HG03432 (cell line): ENCODE measurements around the gene CARD19.

Source experiments
- ATAC-seq: cut with Tn5 transposase; IDR thresholded peaks from one replicate; pipeline ENCODE4 v1.9.1; 2021; ENCODE audit warnings: mild to moderate bottlenecking, moderate library complexity; ENCODE audit not compliant: unreplicated experiment

Gene CARD19

DNA sequence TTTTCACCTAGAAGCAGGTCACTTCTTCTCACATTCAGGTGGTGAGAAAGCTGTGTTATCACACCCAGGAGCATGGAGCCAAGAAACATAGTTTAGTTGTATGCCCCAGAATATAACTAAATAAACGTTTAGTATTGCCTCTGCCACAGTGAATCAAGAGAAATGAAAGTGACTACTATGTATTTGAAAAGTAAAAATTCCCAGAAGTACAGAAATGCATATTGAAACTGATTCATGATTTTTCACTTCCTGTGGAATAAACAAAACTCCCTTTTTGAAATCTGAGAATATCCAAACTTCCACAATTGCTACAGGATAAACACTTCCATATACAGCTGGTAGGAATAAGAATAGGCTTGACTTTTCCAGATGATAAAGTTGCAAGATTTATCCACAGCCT, 53.3 kb downstream of the CARD19 start:
- ATAC-seq, result no peak

DNA sequence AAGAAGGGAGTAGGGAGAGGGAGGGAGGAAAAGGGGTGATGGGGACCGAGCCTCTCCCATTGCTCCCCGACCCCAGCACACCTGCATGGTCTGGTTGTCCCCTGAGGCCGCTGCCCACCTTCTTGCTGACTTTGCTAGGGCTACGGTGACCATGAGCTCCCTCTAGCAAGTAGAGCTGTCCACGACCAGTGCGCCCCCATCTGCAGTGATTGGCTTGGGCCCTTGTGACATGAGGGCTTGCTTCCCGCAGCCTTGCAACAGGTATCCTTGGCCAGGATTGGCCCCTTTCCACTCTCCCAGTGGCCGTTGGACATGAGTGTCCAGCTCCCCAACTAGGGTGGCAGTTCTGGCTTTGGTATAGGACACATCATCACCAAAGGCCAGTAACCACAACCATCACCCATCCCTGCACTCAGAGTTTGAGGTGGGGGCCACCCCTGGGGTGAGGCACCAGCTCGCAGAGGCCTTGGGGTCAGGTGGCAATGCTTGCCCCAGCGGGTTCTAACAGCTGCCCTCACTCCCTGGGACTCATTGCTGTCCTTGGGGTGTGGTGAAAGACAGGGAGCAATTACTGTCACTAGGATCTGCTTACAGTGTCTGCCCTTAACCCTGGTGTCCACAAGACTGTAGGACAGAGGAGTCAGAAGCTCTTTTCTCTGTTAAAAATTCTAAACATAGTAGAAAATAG, 55.2 kb downstream of the CARD19 start:
- no peak for ATAC-seq

DNA sequence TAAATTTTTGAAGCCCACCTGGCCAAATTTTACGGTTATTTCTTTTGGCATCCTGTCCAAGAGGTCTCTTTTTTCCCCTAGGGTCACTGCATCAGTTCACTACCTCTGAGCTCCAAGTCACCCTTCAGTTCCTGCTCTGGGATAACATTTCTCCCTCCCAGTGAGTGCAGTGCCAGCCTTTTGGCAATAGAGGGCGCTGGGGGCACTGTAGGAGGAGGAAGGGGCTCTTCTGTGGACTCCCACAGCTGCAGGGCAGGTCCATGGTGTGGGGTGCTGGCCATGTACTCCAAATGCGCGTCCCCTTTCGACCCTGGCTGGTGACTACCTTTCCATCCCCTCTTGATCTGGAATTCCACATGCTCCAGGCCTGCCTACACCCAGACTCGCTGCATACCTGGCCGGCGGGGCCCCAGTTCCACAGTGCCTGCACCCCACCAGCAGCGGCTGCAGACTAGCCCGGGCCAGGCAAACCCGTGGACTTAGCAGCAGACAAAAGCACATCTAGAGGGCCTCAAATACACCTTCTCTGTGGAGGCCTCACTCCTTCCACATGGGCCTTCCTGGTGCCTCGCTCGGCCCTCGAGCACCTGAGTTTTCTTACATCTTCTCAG, 58.4 kb downstream of the CARD19 start:
- ATAC-seq, result no peak

DNA sequence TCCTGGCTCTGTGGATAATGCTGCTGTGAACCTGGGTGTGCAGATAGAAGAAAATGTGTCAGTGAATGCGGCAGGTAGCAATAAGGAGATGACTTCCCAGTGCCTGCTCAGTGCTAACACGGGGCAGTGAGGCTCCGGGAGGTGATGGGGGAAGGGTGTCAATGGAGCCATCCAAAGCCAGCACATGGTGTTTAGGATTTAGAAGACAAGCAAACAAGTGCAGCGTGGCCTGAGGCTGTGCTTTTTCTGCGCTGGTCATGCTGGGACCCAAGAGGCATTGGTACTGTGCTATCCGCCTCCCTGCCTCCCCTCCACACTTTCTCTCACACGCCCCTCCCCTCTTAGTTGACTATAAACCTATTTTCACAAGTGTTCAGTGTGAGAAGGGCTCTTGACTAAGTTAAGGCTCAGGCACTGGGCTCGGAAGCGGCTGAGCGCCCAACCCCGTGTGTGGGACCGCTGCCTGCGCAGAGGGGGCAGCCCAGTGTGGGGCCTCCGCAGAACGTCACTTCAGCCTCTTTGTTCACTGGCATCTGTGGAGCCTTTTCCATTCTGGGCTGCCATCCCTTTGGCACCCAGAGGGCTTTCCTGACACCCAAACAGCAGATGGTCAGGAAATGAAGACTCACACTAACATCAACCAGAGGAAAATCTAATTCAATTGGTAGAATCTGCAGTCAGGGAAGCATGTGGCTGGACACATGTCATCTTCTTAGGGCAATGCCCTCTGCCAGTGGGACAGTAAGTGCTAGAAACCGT, 59.9 kb downstream of the CARD19 start:
- no peak for ATAC-seq

DNA sequence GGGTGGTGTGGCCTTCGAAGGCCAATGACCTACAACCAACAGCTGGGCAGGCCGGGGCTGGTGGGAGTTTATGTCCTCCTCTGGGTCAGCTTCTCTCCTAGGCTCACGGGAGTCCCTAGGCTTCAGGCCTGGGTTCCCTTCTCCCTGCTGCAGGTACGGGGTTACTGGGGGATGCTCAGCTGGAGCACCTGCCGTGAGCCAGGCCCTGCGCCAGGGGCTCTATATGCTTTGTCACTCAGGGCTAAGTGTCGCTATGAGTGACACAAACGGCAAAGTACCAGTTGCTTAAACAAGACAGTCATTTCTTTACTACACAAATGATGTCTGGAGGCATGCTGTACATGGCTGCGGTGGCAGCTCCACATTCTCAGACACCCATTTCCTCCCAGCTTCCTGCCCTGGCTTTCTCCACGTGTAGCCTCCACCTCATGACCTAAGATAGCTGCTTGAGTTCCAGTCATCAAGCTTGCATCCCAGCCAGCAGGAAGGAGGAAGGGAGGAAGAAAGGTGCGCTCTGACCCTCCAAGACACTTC, 60.5 kb downstream of the CARD19 start:
- no peak for ATAC-seq

DNA sequence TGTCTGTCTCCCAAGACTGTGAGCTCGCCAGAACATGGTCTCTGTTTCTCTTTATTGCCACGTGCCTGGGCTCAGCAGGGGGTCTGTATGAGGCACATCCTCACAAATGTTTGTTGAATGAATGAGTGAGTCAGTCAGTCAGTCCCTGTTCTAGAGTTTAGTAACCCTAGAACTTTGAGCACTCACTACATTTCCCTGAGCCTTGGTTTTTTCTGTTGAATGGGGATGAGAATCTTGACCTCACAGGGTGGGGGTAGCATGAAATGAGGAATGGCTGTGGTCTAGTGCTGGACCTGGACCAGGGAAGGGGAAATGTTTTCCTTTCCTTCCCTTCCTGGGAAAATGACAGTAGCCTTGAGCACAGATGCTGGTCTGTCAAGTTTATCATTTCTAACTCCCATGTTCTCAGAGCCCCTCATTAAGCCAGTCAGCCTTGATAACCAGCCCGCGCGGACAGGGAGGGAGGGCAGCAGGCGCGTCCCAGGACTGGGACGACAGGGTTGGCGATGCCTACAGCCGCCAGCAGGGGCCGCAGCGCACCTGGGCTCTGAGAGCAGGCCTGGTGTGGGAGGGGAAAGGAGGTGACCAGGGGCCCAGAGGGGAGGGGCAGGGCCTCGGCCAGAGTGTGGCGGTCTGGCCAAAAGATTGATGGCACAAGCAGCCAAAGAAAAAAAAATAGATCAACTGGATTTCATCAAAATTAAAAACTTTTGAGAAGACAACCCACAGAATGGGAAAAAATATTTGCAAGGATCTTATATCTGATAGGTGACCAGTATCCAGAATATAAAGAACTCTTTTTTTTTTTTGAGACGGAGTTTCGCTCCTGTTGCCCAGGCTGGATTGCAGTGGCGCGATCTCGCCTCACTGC, 63.8 kb downstream of the CARD19 start:
- peak; percentile 92 for ATAC-seq

DNA sequence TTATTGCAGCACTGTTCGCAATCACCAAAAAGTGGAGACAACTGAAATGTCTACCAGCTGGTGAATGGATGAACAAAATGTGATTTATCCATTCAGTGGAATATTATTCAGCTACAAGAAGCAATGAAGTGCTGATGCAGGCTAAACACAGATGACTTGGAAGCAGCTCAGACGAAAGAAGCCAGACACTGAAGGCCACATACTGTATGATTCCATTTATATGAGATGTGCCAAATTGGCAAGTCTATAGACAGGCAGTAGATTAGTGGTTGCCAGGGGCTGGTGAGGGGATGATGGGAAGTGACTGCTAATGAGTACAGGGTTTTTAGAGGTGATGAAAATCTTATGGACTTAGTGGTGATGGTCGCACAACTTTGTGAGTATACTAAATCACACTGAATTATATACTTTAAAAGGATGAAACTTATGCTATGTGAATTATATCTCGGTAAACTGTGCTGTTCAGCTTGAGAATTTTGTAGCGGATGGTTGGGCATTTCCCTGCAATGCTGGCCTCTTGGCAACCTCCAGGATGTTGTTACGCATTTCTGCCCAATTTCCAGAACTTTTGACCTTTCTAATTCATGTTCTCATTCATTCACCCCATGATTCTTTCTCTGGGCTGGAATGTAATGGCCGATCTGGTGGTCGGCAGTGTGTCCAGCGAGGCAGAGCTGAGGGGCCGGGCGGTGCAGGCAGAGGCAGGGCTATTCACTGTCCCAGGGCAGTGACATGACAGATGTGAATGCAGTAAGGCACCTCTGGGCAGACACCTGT, 66.0 kb downstream of the CARD19 start:
- ATAC-seq, result no peak
